NT2/D1 (cell line): ENCODE results near the gene CFAP74.

ENCODE experiments used
- DNase-seq: peaks from one replicate; pipeline ENCODE4 v3.0.0-alpha.2; 2011; ENCODE audit warnings: low read depth, low spot score
- H3K27me3 ChIP-seq: 2 replicates; pipeline ENCODE4 v1.6.0; 2011; ENCODE audit warnings: mild to moderate bottlenecking; ENCODE audit not compliant: insufficient read length, insufficient read depth
- H3K36me3 ChIP-seq: 2 replicates; pipeline ENCODE4 v1.6.1; 2011; ENCODE audit warnings: mild to moderate bottlenecking, low read length, mixed read lengths; ENCODE audit not compliant: insufficient read depth, insufficient read length
- H3K4me1 ChIP-seq: 2 replicates; pipeline ENCODE4 v1.5.1; 2011; ENCODE audit not compliant: insufficient read depth, insufficient read length
- H3K4me3 ChIP-seq: 2 replicates; pipeline ENCODE4 v1.5.1; 2011; ENCODE audit warnings: low read depth; ENCODE audit not compliant: insufficient read length
- H3K9ac ChIP-seq: 2 replicates; pipeline ENCODE4 v1.6.0; 2011; ENCODE audit warnings: low read depth; ENCODE audit not compliant: insufficient read length
- H3K9me3 ChIP-seq: 2 replicates; pipeline ENCODE4 v1.5.1; 2011; ENCODE audit warnings: mild to moderate bottlenecking, low read length; ENCODE audit not compliant: insufficient read depth
- SUZ12 ChIP-seq: IDR thresholded peaks from 2 replicates; pipeline ENCODE4 v1.6.1; 2011; ENCODE audit not compliant: insufficient read length, insufficient read depth; ENCODE audit errors: extremely low read depth
- YY1 ChIP-seq: IDR thresholded peaks from 2 replicates; pipeline ENCODE4 v1.6.1; 2011; ENCODE audit not compliant: insufficient read length, insufficient read depth
- ZNF274 ChIP-seq: IDR thresholded peaks from 2 replicates; pipeline ENCODE4 v1.6.1; 2011; ENCODE audit warnings: mild to moderate bottlenecking, low read depth, low read length

Gene CFAP74

GRCh38 chr1:2021550-2021949 lies 18.0 kb upstream of the CFAP74 start:
- no peaks in the 10 kb centered on the region for H3K36me3 ChIP-seq
- no peak for TF ChIP-seq ZNF274
- TF ChIP-seq YY1 = no peak
- no peak for TF ChIP-seq SUZ12
- H3K4me3 ChIP-seq = no peak overlapping the region
- H3K27me3 ChIP-seq = peaks cover 25% of the 10 kb centered on the region
- no peak overlapping the region for H3K9ac ChIP-seq
- H3K9me3 ChIP-seq = no peaks in the 10 kb centered on the region
- H3K4me1 ChIP-seq = peaks cover 2% of the 10 kb centered on the region
- DNase-seq = no peak

GRCh38 chr1:2020310-2020655 lies 16.7 kb upstream of the CFAP74 start:
- Histone ChIP-seq H3K4me1 (peaks cover 2% of the 10 kb centered on the region), H3K9ac (no peak overlapping the region), H3K9me3 (no peaks in the 10 kb centered on the region), H3K36me3 (no peaks in the 10 kb centered on the region), H3K27me3 (peaks cover 25% of the 10 kb centered on the region), H3K4me3 (no peak overlapping the region)
- DNase-seq = no peak
- no peak for TF ChIP-seq SUZ12

- Histone ChIP-seq H3K9ac (peak overlapping the region; percentile 42), H3K27me3 (peaks cover 25% of the 10 kb centered on the region)
These were observed 16.2 kb upstream of the CFAP74 start for GRCh38 chr1:2019571-2020309.

GRCh38 chr1:2019172-2019543 lies 15.6 kb upstream of the CFAP74 start, which contains the start of gene GABRD:
GABRD (plus strand) TSS chr1:2019345; CDS start chr1:2019424, 79 bp downstream.
- peak within 1 kb of the TSS; percentile 42 for H3K9ac ChIP-seq
- peak within 1 kb of the TSS; percentile 19 for H3K4me3 ChIP-seq
- peaks cover 2% of the 10 kb centered on the region for H3K4me1 ChIP-seq
- TF ChIP-seq YY1 = no peak
- no peak for TF ChIP-seq ZNF274
- no peak for TF ChIP-seq SUZ12
- H3K27me3 ChIP-seq = peaks cover 25% of the 10 kb centered on the region
- H3K36me3 ChIP-seq = no peaks in the 10 kb centered on the region
- no peaks in the 10 kb centered on the region for H3K9me3 ChIP-seq
- DNase-seq = no peak

More at GRCh38 chr1:2019571-2020309, 16.2 kb upstream of the CFAP74 start:
- Histone ChIP-seq H3K9me3 (no peaks in the 10 kb centered on the region), H3K4me1 (peaks cover 2% of the 10 kb centered on the region), H3K4me3 (peak overlapping the region; percentile 19), H3K36me3 (no peaks in the 10 kb centered on the region)
- TF ChIP-seq ZNF274 (no peak), YY1 (no peak), SUZ12 (no peak)
- DNase-seq = no peak

GRCh38 chr1:2018217-2019171 lies 14.9 kb upstream of the CFAP74 start:
- Histone ChIP-seq H3K27me3 (peaks cover 25% of the 10 kb centered on the region), H3K4me3 (no peak overlapping the region)

GRCh38 chr1:2016123-2016522 lies 12.5 kb upstream of the CFAP74 start:
- Histone ChIP-seq H3K36me3 (no peaks in the 10 kb centered on the region), H3K27me3 (peaks cover 16% of the 10 kb centered on the region), H3K4me3 (no peak overlapping the region), H3K4me1 (no peaks in the 10 kb centered on the region), H3K9ac (no peak overlapping the region), H3K9me3 (no peaks in the 10 kb centered on the region)
- DNase-seq = no peak
- TF ChIP-seq SUZ12 (no peak), YY1 (no peak), ZNF274 (no peak)

More at GRCh38 chr1:2018217-2019171, 14.9 kb upstream of the CFAP74 start:
- no peak for DNase-seq
- H3K4me1 ChIP-seq = peaks cover 2% of the 10 kb centered on the region
- TF ChIP-seq SUZ12 (no peak), YY1 (no peak), ZNF274 (no peak)
- peak overlapping the region; percentile 21 for H3K9ac ChIP-seq
- H3K36me3 ChIP-seq = no peaks in the 10 kb centered on the region
- no peaks in the 10 kb centered on the region for H3K9me3 ChIP-seq

GRCh38 chr1:2014741-2015735 lies 11.5 kb upstream of the CFAP74 start:
- no peak for TF ChIP-seq SUZ12
- TF ChIP-seq YY1 = no peak
- TF ChIP-seq ZNF274 = no peak
- no peak overlapping the region for H3K9ac ChIP-seq
- no peaks in the 10 kb centered on the region for H3K9me3 ChIP-seq
- H3K27me3 ChIP-seq = peaks cover 5% of the 10 kb centered on the region
- DNase-seq = no peak
- no peaks in the 10 kb centered on the region for H3K36me3 ChIP-seq
- H3K4me3 ChIP-seq = no peak overlapping the region
- no peaks in the 10 kb centered on the region for H3K4me1 ChIP-seq
